Panc1 (cell line): ENCODE measurements around the gene UBE2G2. TPM values are rescaled to one million over a fixed set of nuclear protein-coding genes. Genes with fewer than 3 reads are reported as not detected.

Experiments
- ATAC-seq: fragments of 200-7000 bp; cut with Tn5 transposase; 2 replicates; pipeline ENCODE4 v1.9.1; 2020; ENCODE audit warnings: mild to moderate bottlenecking, moderate library complexity
- BruUV-seq: library from RNA; stranded (reverse); fragments of 400-500 nt; replicated peaks from 2 replicates; lab custom pipeline; 2021; lab: Mats Ljungman, UMichigan
- CTCF ChIA-PET: fragments of 300-600 bp; sonication (Branson Sonifier 250); formaldehyde crosslinking; loops from one replicate; lab custom pipeline; 2022; ENCODE audit warnings: antibody characterized with exemption; lab: Charles Lee
- POLR2A ChIA-PET: fragments of 300-600 bp; sonication (Branson Sonifier 250); formaldehyde crosslinking; loops from one replicate; lab custom pipeline; 2022; ENCODE audit warnings: antibody characterized with exemption; lab: Charles Lee
- DNase-seq: peaks from one replicate; pipeline ENCODE4 v3.0.0-alpha.2; 2010; ENCODE audit warnings: low read depth, low spot score
- H3K27ac ChIP-seq: 2 replicates; pipeline ENCODE4 v1.5.1; 2011; ENCODE audit warnings: mild to moderate bottlenecking, low read length, inconsistent platforms
- H3K27me3 ChIP-seq: fragments of 200-500 bp; sonication (Bioruptor generic); 2 replicates; pipeline ENCODE4 v1.6.0; 2014; ENCODE audit warnings: low read length, inconsistent platforms; ENCODE audit not compliant: control insufficient read depth, insufficient read depth
- H3K36me3 ChIP-seq: fragments of 200-500 bp; sonication (Bioruptor generic); 2 replicates; pipeline ENCODE4 v1.5.1; 2014; ENCODE audit warnings: inconsistent platforms, mild to moderate bottlenecking, low read length, moderate library complexity; ENCODE audit not compliant: control insufficient read depth, insufficient read depth
- H3K4me1 ChIP-seq: 2 replicates; pipeline ENCODE4 v1.5.1; 2011; ENCODE audit warnings: inconsistent platforms, mild to moderate bottlenecking, low read length, moderate library complexity; ENCODE audit not compliant: control insufficient read depth, insufficient read depth
- H3K4me3 ChIP-seq, 2 experiments: 2 replicates each; pipeline ENCODE4 v1.5.1; 2011 to 2012; ENCODE audit warnings: low read depth in 2 of 2, low read length in 2 of 2, mild to moderate bottlenecking in 2 of 2, inconsistent platforms in 1 of 2, moderate library complexity in 1 of 2
- H3K9me3 ChIP-seq: fragments of 200-500 bp; sonication (Bioruptor generic); 2 replicates; pipeline ENCODE4 v1.5.1; 2014; ENCODE audit warnings: low read depth, mild to moderate bottlenecking, inconsistent platforms, low read length, moderate library complexity; ENCODE audit not compliant: control insufficient read depth, insufficient read depth
- CTCF ChIP-seq: fragments of 450-650 bp; IDR thresholded peaks from 2 replicates; pipeline ENCODE4 v1.5.1; 2017; ENCODE audit warnings: mild to moderate bottlenecking
- POLR2AphosphoS5 ChIP-seq: IDR thresholded peaks from 2 replicates; pipeline ENCODE4 v1.6.1; 2012; ENCODE audit warnings: mild to moderate bottlenecking, low read depth, low read length, moderate library complexity
- SIN3A ChIP-seq: IDR thresholded peaks from 2 replicates; pipeline ENCODE4 v1.6.1; 2012; ENCODE audit warnings: low read depth, mild to moderate bottlenecking, low read length, moderate library complexity, borderline replicate concordance; ENCODE audit not compliant: insufficient read depth
- TCF7L2 ChIP-seq: IDR thresholded peaks from 2 replicates; pipeline ENCODE4 v1.6.1; 2011; ENCODE audit warnings: mild to moderate bottlenecking, low read depth, low read length, inconsistent platforms
- in situ Hi-C: cut with HindIII; loops from 2 replicates; pipeline ENCODE4 v1.10.0; 2016; ENCODE audit warnings: low sequenced_read_pairs, low pct_unique_long_range_greater_than_20kb
- intact Hi-C: fragments of 100-400 bp; cut with micrococcal nuclease; formaldehyde crosslinking; loops from one replicate; pipeline ENCODE4 v1.10.0; 2022; ENCODE audit not compliant: unreplicated experiment
- total RNA-seq: library from RNA; stranded (reverse); gene quantifications from one replicate; pipeline ENCODE4 v1.2.1, GENCODE V29; 2021; ENCODE audit not compliant: unreplicated experiment
- TF ChIP-seq, protein P1 (sequence below), 2 experiments: IDR thresholded peaks; 2 replicates each; pipeline ENCODE4 v1.6.1; 2011 to 2012; ENCODE audit warnings: low read depth in 2 of 2, control low read depth in 1 of 2, low read length in 1 of 2, mild to moderate bottlenecking in 1 of 2, moderate library complexity in 1 of 2; ENCODE audit not compliant: insufficient read depth in 1 of 2

UBE2G2 gene
- total RNA-seq, 1 experiment from 2014 or later = 77.4 TPM

GRCh38 chr21:44749759-44750674 is 51.6 kb downstream of the UBE2G2 start:
- no peak for DNase-seq
- no peaks in the 10 kb centered on the region for H3K36me3 ChIP-seq
- H3K27me3 ChIP-seq = no peaks in the 10 kb centered on the region
- peaks cover 7% of the 10 kb centered on the region for H3K4me1 ChIP-seq
- TF ChIP-seq, protein P1, sequence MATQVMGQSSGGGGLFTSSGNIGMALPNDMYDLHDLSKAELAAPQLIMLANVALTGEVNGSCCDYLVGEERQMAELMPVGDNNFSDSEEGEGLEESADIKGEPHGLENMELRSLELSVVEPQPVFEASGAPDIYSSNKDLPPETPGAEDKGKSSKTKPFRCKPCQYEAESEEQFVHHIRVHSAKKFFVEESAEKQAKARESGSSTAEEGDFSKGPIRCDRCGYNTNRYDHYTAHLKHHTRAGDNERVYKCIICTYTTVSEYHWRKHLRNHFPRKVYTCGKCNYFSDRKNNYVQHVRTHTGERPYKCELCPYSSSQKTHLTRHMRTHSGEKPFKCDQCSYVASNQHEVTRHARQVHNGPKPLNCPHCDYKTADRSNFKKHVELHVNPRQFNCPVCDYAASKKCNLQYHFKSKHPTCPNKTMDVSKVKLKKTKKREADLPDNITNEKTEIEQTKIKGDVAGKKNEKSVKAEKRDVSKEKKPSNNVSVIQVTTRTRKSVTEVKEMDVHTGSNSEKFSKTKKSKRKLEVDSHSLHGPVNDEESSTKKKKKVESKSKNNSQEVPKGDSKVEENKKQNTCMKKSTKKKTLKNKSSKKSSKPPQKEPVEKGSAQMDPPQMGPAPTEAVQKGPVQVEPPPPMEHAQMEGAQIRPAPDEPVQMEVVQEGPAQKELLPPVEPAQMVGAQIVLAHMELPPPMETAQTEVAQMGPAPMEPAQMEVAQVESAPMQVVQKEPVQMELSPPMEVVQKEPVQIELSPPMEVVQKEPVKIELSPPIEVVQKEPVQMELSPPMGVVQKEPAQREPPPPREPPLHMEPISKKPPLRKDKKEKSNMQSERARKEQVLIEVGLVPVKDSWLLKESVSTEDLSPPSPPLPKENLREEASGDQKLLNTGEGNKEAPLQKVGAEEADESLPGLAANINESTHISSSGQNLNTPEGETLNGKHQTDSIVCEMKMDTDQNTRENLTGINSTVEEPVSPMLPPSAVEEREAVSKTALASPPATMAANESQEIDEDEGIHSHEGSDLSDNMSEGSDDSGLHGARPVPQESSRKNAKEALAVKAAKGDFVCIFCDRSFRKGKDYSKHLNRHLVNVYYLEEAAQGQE (IDR thresholded peaks at IDR 0.05; ENCODE audit: insufficient read depth in 1 of 2, low read depth in 2 of 2, low read length in 1 of 2) = no peak
- no peak for TF ChIP-seq TCF7L2
- TF ChIP-seq CTCF = no peak
- no peak for TF ChIP-seq POLR2AphosphoS5
- no peak for TF ChIP-seq SIN3A
- in situ Hi-C loops = no loop called here
- H3K9me3 ChIP-seq = no peaks in the 10 kb centered on the region
- CTCF ChIA-PET = no interaction called here
- no peak for ATAC-seq
- intact Hi-C loops = no loop called here
- BruUV-seq = no TSS peak
- H3K4me3 ChIP-seq = no peak overlapping the region
- POLR2A ChIA-PET = no interaction called here
- no peak overlapping the region for H3K27ac ChIP-seq

DNA sequence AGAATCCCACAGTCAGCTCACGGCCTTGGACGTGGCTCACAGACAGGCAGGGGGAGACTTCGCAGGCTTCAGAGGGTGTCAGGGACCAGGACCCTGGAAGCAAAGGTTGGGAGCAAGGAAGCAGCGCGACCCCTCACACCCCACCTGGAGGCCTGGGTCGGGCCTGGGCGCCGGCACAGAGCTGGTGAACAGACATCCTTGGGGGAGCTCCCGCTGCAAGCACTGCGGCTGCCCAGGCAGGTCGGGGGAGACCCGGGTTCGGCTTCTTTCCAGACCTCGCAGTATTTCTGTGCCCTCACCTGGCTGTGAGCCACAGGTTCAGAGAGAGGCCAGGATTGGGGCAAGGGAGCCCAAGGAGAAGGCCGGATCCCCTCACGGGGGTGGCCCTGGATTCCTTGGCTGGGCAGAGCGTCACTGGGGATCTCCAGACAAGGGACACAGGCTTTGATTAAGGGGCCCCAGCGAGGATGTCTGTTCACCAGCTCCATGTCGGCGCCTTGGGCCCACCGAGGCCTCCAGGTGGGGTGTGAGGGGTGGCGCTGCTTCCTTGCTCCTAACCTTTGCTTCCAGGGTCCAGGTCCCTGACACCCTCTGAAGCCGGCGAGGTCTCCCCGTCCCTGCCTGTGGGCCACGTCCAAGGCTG is 52.4 kb downstream of the UBE2G2 start:
- Histone ChIP-seq H3K27me3 (no peaks in the 10 kb centered on the region), H3K4me3 (no peak overlapping the region), H3K9me3 (no peaks in the 10 kb centered on the region), H3K27ac (no peak overlapping the region), H3K36me3 (no peaks in the 10 kb centered on the region), H3K4me1 (peaks cover 7% of the 10 kb centered on the region)
- in situ Hi-C loops (no loop called here), intact Hi-C loops (no loop called here)
- TF ChIP-seq, protein P1 (IDR thresholded peaks at IDR 0.05; ENCODE audit: insufficient read depth in 1 of 2, low read depth in 2 of 2, low read length in 1 of 2) = no peak
- TF ChIP-seq CTCF (no peak), TCF7L2 (no peak), POLR2AphosphoS5 (no peak), SIN3A (no peak)
- DNase-seq = no peak
- no peak for ATAC-seq
- ChIA-PET CTCF (no interaction called here), POLR2A (no interaction called here)
- BruUV-seq = no TSS peak
